ACC112 (cell line): ENCODE measurements around the gene OSTM1.
A peak's percentile ranks its signal among the peaks of the same experiment; 100 is the strongest.

Source experiments
- H2AFZ ChIP-seq: fragments of 200-600 bp; sonication (generic); one replicate; pipeline ENCODE4 v1.6.0; 2017; ENCODE audit warnings: antibody characterized with exemption, low read length; ENCODE audit not compliant: unreplicated experiment
- H3K27ac ChIP-seq: fragments of 200-600 bp; sonication (generic); 2 replicates; pipeline ENCODE4 v1.5.1; 2014; ENCODE audit warnings: low read depth, mild to moderate bottlenecking, antibody characterized with exemption, low read length, moderate library complexity
- H3K27me3 ChIP-seq: fragments of 200-600 bp; sonication (generic); 2 replicates; pipeline ENCODE4 v1.6.1; 2014; ENCODE audit warnings: mild to moderate bottlenecking, antibody characterized with exemption, low read length, moderate library complexity, mixed read lengths; ENCODE audit not compliant: insufficient read depth
- H3K36me3 ChIP-seq: fragments of 200-600 bp; sonication (generic); 2 replicates; pipeline ENCODE4 v1.6.1; 2016; ENCODE audit warnings: mild to moderate bottlenecking, antibody characterized with exemption, low read length, moderate library complexity, mixed read lengths; ENCODE audit not compliant: insufficient read depth
- H3K4me1 ChIP-seq: fragments of 200-600 bp; sonication (generic); one replicate; pipeline ENCODE4 v1.6.1; 2016; ENCODE audit warnings: low read length, mixed read lengths; ENCODE audit not compliant: insufficient read depth, unreplicated experiment, control insufficient read depth
- H3K4me3 ChIP-seq: fragments of 200-600 bp; sonication (generic); 2 replicates; pipeline ENCODE4 v1.5.1; 2014; ENCODE audit warnings: mild to moderate bottlenecking, low read depth, low read length
- H3K79me2 ChIP-seq: fragments of 200-600 bp; sonication (generic); one replicate; pipeline ENCODE4 v1.6.0; 2016; ENCODE audit warnings: low read length; ENCODE audit not compliant: control insufficient read depth, unreplicated experiment, insufficient read depth

Gene OSTM1

DNA sequence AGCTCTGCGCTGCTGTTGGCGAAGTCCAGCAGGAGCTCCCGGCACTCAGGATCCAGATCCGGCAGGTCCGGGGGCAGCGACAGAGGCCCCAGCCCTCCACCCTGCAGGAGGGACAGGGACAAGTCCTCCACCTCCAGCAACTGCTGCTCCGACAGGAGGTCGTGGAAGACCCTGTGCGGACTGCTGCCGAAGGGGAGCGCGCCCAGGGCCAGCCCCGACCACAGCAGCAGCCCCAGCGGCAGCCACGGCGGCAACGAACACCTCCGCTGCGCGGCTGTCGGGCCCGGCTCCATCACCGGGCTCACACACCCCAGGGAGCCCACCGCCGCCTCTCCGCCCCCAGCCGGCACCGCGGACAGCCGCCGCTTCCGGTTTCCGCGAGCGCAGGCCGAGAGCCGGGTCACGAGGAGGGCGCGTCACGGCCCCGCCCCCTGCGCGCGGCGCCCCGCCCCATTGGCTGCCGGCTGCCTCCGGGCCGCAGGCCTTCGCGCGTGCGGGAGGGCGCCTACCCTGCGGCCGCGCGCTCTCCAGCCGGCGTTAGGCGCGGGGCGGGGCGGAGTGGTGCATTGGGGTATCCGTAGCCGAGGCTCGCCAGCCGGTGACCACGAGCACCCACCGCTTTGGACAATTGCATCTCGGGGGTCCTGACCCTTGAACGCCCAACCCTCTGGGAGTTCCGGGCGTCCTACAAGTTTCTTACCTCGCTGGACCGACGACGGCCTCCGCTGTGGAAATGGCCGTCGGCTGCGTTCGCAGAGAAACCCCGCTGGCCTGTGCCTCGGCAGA is at the start of gene OSTM1:
OSTM1 (minus strand) TSS at position 383 of the 786 bp plus-strand sequence; CDS start at position 293, 90 bp downstream.
- no peaks in the 10 kb centered on the region for H3K27me3 ChIP-seq
- H3K36me3 ChIP-seq, result no peaks in the 10 kb centered on the region
- peak within 1 kb of the TSS; percentile 95 for H3K4me3 ChIP-seq
- H2AFZ ChIP-seq, result peak within 1 kb of the TSS; percentile 100
- peaks cover 10% of the 10 kb centered on the region for H3K79me2 ChIP-seq
- H3K27ac ChIP-seq, result peak within 1 kb of the TSS; percentile 35; the same call in 1 of the 2 replicates
- H3K4me1 ChIP-seq, result peaks cover 12% of the 10 kb centered on the region

- Histone ChIP-seq H3K27me3 (peaks cover 81% of the 10 kb centered on the region), H3K4me3 (no peak overlapping the region)
These were observed 49.4 kb upstream of the OSTM1 start for GRCh38 chr6:108123946-108124345.

GRCh38 chr6:108123481-108123929 is 49.0 kb upstream of the OSTM1 start:
- Histone ChIP-seq H3K4me1 (no peaks in the 10 kb centered on the region), H3K79me2 (no peaks in the 10 kb centered on the region), H3K4me3 (no peak overlapping the region), H2AFZ (no peak overlapping the region), H3K27ac (no peak overlapping the region), H3K36me3 (no peaks in the 10 kb centered on the region), H3K27me3 (peaks cover 80% of the 10 kb centered on the region)

More at GRCh38 chr6:108123946-108124345, 49.4 kb upstream of the OSTM1 start:
- Histone ChIP-seq H3K36me3 (no peaks in the 10 kb centered on the region), H3K27ac (no peak overlapping the region), H3K79me2 (no peaks in the 10 kb centered on the region), H3K4me1 (no peaks in the 10 kb centered on the region), H2AFZ (no peak overlapping the region)

DNA sequence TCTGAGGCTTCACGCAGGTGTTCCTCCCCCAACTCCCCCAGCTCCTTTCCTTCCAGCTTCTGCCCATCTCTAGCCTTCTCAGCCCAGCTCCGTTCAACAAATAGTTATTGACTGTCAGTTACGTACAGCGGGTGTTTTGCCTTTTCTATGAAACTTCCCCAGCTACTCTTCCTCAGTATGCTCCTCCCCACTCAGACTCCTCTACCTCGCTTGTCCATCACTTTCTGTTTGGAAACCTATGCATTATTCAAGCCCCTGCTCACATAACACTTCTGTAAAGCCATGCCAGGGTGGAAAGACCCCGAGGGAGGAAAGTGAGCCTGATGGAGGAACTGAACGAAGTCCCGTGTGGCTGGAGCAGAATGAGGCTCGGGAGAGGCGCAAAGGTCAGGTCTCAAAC is 47.1 kb upstream of the OSTM1 start:
- Histone ChIP-seq H3K36me3 (no peaks in the 10 kb centered on the region), H3K4me3 (no peak overlapping the region), H3K27me3 (peaks cover 86% of the 10 kb centered on the region), H3K4me1 (no peaks in the 10 kb centered on the region), H3K79me2 (no peaks in the 10 kb centered on the region), H3K27ac (no peak overlapping the region), H2AFZ (no peak overlapping the region)

- H3K27me3 ChIP-seq, result peaks cover 90% of the 10 kb centered on the region
- H3K4me3 ChIP-seq, result no peak overlapping the region
- no peaks in the 10 kb centered on the region for H3K4me1 ChIP-seq
These were observed 45.8 kb upstream of the OSTM1 start for GRCh38 chr6:108120311-108120710.

GRCh38 chr6:108119769-108120141 is 45.2 kb upstream of the OSTM1 start:
- Histone ChIP-seq H3K4me1 (peaks cover 1% of the 10 kb centered on the region), H3K27ac (no peak overlapping the region), H3K4me3 (peak overlapping the region; percentile 68; the same call in 1 of the 2 replicates), H3K79me2 (no peaks in the 10 kb centered on the region), H3K36me3 (no peaks in the 10 kb centered on the region), H2AFZ (no peak overlapping the region), H3K27me3 (peaks cover 86% of the 10 kb centered on the region)

More at GRCh38 chr6:108120311-108120710, 45.8 kb upstream of the OSTM1 start:
- no peak overlapping the region for H2AFZ ChIP-seq
- H3K79me2 ChIP-seq, result no peaks in the 10 kb centered on the region
- H3K27ac ChIP-seq, result no peak overlapping the region
- H3K36me3 ChIP-seq, result no peaks in the 10 kb centered on the region

DNA sequence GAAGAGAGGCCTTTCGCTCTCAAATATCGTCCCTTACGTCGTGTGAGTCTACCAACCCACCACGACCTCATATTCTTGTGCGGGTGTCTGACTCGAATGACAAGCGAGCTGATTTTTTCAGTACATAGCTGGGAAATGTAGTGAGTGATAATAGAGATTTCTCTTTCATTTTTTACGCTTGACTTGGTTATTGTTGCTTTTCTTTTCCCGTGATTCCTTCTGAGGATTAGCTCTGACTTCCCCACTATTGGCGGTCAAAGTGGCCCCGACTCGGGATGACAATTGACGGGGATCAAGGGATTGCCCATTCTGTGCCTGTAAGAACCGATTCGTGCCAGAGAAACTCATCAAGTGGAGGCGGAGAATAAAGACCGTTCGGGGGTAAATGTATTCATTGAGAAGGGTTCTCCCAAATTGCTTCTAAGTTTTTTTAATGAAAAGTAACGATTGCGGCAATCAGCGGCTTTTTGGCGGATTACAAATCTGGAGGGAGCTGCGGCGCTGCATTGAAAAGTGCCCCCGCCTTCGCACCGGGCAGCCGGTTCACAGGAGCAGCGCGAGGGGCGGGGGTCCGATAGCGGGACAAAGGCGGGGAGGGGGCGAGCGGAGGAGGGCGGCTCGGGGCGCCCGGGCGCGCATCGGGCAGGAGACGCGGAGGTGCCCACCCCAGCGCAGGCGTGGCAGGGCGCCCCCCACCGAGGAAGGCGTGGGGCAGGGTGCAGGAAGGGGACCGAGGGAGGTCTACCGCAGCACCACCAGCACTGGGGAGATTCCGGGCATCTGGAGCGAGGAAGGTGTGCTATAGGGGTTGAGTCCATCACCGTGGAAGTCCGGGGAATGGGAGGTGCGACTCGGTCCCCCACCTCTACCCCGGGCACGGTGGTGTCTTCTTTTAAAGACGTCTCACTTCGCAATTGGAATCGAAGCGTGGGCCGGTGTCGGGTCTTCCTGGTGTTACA is 44.5 kb upstream of the OSTM1 start:
- Histone ChIP-seq H3K27ac (no peak overlapping the region), H2AFZ (peak overlapping the region; percentile 36), H3K4me1 (peaks cover 7% of the 10 kb centered on the region), H3K4me3 (peak overlapping the region; percentile 68), H3K27me3 (peaks cover 80% of the 10 kb centered on the region), H3K79me2 (no peaks in the 10 kb centered on the region), H3K36me3 (no peaks in the 10 kb centered on the region)

DNA sequence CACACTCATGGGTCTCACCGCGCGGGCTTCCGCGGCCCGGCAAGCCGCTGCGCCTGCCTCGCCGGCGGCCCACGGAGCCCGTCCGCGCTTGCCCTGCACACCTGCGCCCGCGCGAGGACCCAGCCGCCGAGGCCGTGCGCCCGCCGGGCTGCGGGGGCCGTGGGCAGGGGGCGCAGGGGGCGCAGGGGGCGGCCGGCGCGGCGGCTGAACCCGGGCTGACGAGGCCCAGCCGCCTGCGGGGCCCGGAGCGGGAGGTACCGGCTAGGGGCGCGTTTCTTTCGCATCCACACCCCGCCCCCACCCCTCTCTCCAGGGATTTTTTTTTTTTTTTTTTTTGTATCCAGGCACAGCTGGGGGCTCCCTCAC is 43.8 kb upstream of the OSTM1 start:
- no peaks in the 10 kb centered on the region for H3K36me3 ChIP-seq
- peaks cover 72% of the 10 kb centered on the region for H3K27me3 ChIP-seq
- peak overlapping the region; percentile 79 for H2AFZ ChIP-seq
- peaks cover 7% of the 10 kb centered on the region for H3K4me1 ChIP-seq
- H3K4me3 ChIP-seq, result peak overlapping the region; percentile 74
- H3K27ac ChIP-seq, result no peak overlapping the region
- no peaks in the 10 kb centered on the region for H3K79me2 ChIP-seq

GRCh38 chr6:108117427-108118358 is 43.2 kb upstream of the OSTM1 start:
- no peak overlapping the region for H3K27ac ChIP-seq
- H3K79me2 ChIP-seq, result no peaks in the 10 kb centered on the region
- H2AFZ ChIP-seq, result peak overlapping the region; percentile 79
- no peaks in the 10 kb centered on the region for H3K36me3 ChIP-seq
- peaks cover 66% of the 10 kb centered on the region for H3K27me3 ChIP-seq
- peaks cover 7% of the 10 kb centered on the region for H3K4me1 ChIP-seq
- peak overlapping the region; percentile 74 for H3K4me3 ChIP-seq
